Measurements from ENCODE around the gene LRP1. TPM values are rescaled to one million over a fixed set of nuclear protein-coding genes. Genes with fewer than 3 reads are reported as not detected.

The LRP1 gene
- total RNA-seq, 1 donor from 2014 or later: 61.0 TPM

- H3K4me3 ChIP-seq: no peak overlapping the region
Measured at GRCh38 chr12:57164454-57164853, 36.2 kb downstream of the LRP1 start.

GRCh38 chr12:57164966-57165625 lies 36.8 kb downstream of the LRP1 start:
- no peaks in the 10 kb centered on the region for H3K9me3 ChIP-seq (replicated peaks)
- no peaks in the 10 kb centered on the region for H3K4me1 ChIP-seq
- intact Hi-C loops (cut with micrococcal nuclease): no loop called here
- no peaks in the 10 kb centered on the region for H3K27me3 ChIP-seq (ENCODE audit: low read depth)
- peaks cover 100% of the 10 kb centered on the region for H3K36me3 ChIP-seq
- no peak for DNase-seq
- no peak overlapping the region for H3K27ac ChIP-seq (replicated peaks)
- no peak for TF ChIP-seq CTCF (IDR thresholded peaks at IDR 0.05; ENCODE audit: borderline replicate concordance)
- no peak overlapping the region for H3K4me3 ChIP-seq

More at GRCh38 chr12:57164454-57164853, 36.2 kb downstream of the LRP1 start:
- H3K27ac ChIP-seq (replicated peaks): no peak overlapping the region
- DNase-seq: no peak
- no peaks in the 10 kb centered on the region for H3K4me1 ChIP-seq
- peaks cover 100% of the 10 kb centered on the region for H3K36me3 ChIP-seq
- intact Hi-C loops (cut with micrococcal nuclease): no loop called here
- no peak for TF ChIP-seq CTCF (IDR thresholded peaks at IDR 0.05; ENCODE audit: borderline replicate concordance)
- no peaks in the 10 kb centered on the region for H3K27me3 ChIP-seq (ENCODE audit: low read depth)
- no peaks in the 10 kb centered on the region for H3K9me3 ChIP-seq (replicated peaks)

GRCh38 chr12:57165741-57166140 lies 37.5 kb downstream of the LRP1 start:
- H3K27ac ChIP-seq (replicated peaks): no peak overlapping the region
- no peaks in the 10 kb centered on the region for H3K9me3 ChIP-seq (replicated peaks)
- H3K27me3 ChIP-seq (ENCODE audit: low read depth): no peaks in the 10 kb centered on the region
- peaks cover 96% of the 10 kb centered on the region for H3K36me3 ChIP-seq
- DNase-seq: no peak
- H3K4me3 ChIP-seq: no peak overlapping the region
- intact Hi-C loops (cut with micrococcal nuclease): no loop called here
- TF ChIP-seq CTCF (IDR thresholded peaks at IDR 0.05; ENCODE audit: borderline replicate concordance): no peak
- no peaks in the 10 kb centered on the region for H3K4me1 ChIP-seq

GRCh38 chr12:57166971-57167371 lies 38.7 kb downstream of the LRP1 start:
- TF ChIP-seq CTCF (IDR thresholded peaks at IDR 0.05; ENCODE audit: borderline replicate concordance): no peak
- DNase-seq: no peak
- intact Hi-C loops (cut with micrococcal nuclease): no loop called here
- Histone ChIP-seq H3K27ac (replicated peaks) (no peak overlapping the region), H3K27me3 (ENCODE audit: low read depth) (no peaks in the 10 kb centered on the region), H3K9me3 (replicated peaks) (no peaks in the 10 kb centered on the region), H3K4me1 (no peaks in the 10 kb centered on the region), H3K4me3 (no peak overlapping the region), H3K36me3 (peaks cover 84% of the 10 kb centered on the region)

- Histone ChIP-seq H3K36me3 (peaks cover 73% of the 10 kb centered on the region), H3K4me1 (no peaks in the 10 kb centered on the region), H3K9me3 (replicated peaks) (no peaks in the 10 kb centered on the region), H3K27me3 (ENCODE audit: low read depth) (no peaks in the 10 kb centered on the region), H3K27ac (replicated peaks) (no peak overlapping the region), H3K4me3 (no peak overlapping the region)
- no peak for TF ChIP-seq CTCF (IDR thresholded peaks at IDR 0.05; ENCODE audit: borderline replicate concordance)
- no peak for DNase-seq
- intact Hi-C loops (cut with micrococcal nuclease): no loop called here
Measured at GRCh38 chr12:57168058-57168457, 39.8 kb downstream of the LRP1 start.
